Activated CD8-positive, alpha-beta memory T cell treated with anti-CD3 and anti-CD28 coated beads, Interleukin-2, amount 50 U/mL, for 1 hour (primary cell): ENCODE measurements around the gene CCDC116.
"Not testable (repeated sequence)": the region's sequence is repeated elsewhere in the genome, so short reads cannot be mapped to it uniquely, and the experiment has no call there.

Experiments
- DNase-seq: peaks from one replicate; pipeline ENCODE4 v3.0.0-alpha.2; 2020; ENCODE audit errors: extremely low read depth

Gene CCDC116

DNA sequence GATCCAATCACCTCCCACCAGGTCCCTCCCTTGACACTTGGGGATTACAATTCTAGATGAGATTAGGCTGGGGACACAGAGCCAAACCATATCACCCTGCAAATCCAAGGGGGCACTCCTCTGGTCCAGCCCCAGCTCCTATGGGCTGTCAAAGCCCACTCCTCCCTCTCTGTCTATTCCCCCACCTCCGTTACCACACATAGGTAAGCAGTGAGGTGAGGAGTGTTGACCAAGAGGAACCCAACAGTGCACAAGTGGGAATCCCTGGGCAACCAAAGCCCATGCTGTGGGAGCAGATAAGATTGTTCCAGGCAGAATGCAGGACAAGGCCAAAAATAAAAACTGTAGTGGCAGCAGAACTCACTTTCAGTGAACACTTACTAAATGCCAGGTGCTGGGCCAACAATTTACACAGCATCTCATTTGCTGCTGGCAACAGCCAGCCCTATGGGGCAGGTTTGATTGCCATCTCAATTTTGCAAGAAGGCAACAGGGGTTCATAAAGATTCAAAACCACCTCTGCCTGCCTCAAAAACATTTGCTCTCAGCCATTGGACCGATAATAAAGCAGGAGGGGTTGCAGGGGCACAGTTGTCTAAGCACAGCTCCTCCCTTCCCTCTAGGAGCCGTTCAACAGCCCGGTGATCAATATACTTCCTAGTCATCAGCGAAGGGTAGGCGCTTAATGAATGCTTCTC lies 18.4 kb downstream of the CCDC116 start:
- no peak for DNase-seq

DNA sequence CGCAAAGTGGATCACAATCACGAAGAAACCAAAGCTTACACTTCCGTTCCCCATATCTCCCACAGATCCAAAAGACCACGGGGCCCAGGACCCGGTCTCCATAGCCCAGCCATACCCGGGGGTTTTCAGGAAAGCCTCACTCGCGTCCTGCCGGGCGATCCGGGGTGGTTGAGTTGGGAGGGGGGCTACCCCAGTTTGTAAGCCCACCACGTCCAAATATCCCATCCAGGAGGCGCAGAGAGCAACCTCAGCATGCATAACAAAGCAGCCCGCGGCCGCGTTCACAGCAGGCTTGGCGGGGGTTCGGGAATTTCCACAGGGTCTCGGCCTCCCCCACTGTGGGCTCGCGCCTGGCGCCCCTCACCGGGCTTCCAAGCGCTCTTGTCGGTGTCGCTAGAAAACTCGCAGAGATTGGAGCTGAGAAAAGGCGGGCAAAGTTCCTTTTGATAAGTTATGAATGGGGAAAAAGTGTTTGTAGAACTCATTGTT lies 19.0 kb downstream of the CCDC116 start:
- DNase-seq = no peak

DNA sequence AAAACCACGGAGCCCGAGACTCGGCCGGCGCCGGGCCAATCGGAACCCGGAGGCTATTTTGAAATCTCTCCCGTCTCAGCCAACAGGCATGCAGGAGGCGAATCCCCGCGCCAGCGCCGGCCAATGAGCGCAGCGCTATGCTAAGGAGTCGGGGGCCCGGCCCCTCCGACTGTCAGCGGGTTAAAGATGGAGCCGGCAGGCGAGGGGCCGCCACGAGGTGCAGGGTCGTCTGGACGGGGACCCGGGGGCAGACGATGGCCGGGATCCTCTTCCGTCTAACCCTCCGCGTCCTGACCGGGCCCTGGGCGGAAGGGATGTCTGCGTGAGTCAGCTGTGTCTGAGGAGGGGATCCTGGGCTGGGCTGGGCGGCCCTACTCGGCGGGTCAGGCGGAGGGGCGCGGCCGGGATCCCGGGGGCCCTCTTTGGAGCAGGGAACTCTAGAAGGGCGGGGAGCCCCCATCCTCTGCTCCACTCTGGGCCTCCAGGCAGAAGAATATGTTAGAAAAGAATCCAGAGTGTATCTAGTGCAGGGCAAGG lies 19.5 kb downstream of the CCDC116 start:
- DNase-seq = no peak

DNA sequence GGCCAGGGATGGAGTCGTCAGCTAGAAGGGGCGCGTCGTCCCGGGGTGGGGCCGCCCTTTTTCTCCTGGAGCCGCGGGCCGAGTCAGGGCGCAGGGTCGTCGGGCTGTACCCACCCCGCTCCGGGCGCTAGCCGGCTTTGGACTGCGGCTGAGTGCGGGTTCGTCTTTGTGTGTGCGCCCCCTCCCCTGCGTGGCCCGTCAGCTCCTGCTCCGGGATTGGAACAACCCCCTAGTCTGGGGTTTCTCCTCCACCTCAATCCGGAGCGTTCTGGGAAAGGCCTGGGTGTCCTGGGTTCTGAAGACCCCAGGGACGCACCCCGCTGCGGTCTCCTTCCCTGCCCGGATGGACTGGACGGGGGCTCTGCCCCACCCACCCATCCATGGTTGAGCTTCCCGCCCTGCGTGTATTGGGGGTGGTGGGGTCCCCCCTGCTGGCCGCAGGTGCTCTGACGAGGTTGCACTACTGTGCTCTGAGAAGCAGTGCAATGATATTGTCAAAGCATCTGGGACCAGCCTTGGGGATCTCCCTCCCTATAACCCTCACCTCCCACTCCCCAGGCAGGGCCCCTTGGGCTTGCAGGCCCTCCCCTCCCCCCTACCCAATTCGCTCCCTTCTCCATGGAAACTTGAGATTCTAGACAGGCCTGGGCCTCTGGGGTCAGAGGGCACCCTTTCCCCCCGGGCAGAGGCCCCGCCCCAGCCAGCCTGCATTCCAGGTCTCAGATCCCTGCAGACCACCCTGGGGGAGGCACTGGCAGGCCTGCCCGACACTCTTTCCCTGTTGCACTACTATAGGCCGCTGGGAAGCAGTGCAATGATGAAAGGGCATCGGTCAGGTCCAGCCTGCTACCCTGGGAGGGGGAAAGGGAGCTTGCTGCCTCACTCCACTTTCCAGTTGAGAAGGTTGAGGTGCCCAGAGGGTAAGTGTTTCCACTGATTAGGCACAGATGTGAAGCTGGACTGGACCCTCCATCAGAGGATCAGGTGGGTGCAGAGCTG lies 20.3 kb downstream of the CCDC116 start:
- no peak for DNase-seq

DNA sequence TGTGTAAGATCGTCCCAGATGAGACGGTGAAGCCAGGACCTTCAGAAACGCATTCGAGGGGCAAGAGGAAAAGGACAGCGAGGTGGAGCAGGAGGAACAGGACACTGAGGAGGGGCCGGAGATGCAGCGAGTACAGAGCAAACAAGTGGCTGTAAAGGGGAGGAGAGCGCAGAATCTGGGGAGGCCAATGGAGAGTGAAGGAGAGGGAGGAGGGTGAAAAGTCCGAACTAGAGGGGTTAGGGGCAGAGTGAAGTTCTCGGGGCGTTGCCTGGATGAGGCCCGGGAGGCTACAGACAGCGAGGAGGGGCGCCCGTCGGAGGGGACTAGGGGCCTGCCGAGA lies 24.4 kb downstream of the CCDC116 start:
- no peak for DNase-seq

DNA sequence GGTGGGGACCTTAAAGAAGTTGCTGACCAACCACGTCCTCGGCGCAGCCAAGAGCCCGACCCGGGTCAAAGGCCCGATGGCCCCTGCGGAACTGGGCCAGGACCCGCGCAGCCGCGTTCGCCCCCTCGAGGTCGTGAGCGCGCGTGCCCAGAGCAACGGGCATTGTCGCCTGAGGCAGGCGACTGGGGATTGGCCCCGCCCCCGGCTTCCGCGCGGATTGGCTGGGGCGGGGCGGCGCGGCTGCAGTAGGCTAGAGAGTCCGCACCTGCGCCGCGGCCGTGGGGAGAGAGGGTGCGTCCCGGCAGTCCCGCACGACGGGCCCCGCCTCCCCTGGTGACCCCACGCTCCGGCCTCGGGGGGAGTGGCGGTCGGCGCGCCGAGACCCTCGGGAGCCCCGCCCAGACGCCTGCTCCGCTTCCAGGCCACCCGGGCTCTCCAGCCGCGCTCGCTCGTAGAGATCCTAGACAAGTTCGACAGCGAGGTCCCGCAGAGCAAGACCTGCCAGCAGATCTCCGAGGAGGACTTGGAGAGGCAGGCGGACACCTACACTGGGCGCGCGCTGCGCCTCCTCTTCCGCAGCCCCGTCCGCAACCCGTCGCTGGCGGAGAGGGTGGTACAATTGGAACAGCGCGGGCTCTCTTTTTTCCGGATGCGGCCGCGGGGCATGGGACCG lies 24.9 kb downstream of the CCDC116 start:
- no peak for DNase-seq

DNA sequence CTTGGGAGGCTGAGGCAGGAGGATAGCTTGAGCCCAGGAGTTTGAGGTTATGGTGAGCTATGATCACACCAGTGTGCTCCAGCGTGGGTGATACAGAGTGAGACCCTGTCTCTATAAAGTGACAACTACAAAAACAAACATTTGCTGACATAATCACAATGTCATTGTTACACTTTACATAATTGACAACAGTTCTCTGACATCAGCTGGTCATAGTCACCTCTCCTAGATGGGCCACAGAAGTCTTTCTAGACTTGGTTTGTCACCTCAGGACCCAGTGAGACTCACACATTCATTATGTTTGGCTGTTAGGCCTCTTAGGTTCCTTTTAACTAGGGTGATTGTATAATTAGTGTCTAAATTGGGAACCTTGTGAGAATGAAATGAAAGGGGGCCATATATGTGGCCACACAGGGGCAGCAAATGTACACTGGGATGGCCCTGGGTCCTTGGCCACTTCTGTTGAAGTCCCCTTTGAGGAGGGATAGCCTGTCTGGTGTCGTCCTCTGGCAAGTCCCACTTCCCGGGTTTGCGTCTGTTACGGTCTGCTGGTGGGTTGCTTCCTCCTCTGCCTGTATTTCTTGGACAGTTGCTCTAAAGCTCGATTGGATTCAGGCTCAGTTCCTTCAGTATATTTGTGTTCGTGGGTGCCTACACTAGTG lies 27.4 kb downstream of the CCDC116 start:
- no peak for DNase-seq

DNA sequence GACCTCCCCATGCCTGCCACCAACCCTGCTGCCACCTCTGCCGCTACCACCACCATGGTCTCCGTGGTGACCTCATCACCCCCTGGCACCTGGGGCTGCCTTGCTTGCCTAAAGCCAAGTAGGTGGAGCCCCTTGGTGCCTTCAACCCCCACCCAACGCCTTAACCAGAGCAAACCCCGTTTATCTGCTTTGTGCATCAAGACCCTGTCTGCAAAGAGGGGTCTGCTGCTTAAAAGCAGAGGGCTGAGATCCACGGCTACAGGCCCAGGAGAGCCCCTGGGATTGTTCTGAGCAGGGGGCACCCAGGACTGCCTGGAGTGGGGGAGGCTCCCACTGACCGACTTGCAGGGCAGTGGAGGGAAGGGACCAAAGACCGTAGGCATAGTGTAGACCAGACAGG lies 28.3 kb downstream of the CCDC116 start:
- no peak for DNase-seq

DNA sequence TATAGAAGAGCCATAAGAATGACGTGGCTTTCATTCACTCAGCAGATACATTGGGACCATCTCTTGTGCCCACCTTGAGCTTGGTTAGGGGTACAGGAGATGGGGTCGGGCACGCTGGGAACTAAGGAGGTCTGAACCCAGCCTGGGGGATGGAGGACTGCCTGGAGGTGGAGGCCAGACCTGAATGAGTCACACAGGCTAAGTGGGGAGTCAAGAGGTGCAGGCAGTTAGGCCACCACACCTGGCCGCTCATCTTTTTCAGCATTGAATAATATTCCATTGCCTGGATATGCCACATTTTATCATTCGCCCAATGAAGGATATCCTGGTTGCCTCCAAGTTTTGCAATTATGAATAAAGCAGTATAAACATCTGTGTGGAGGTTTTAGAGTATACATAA lies 29.4 kb downstream of the CCDC116 start:
- DNase-seq = no peak

DNA sequence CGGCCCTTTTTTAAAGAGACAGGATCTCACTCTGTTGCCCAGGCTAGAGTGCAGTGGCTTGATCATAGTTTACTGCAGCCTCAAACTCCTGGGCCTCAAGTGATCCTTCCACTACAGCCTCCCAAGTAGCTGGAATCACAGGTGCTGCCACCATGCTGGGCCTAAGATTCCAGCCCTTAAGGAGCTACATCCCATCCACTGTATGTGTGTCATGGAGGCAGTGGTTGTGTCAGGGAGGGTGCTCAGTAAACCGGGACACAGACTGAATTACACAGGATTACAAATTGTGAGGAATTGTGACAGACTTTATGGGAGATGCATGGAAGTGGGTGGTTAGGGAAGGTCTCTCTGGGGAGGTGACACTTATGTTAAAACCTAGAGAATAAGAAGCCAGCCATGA lies 31.2 kb downstream of the CCDC116 start:
- DNase-seq = no peak

DNA sequence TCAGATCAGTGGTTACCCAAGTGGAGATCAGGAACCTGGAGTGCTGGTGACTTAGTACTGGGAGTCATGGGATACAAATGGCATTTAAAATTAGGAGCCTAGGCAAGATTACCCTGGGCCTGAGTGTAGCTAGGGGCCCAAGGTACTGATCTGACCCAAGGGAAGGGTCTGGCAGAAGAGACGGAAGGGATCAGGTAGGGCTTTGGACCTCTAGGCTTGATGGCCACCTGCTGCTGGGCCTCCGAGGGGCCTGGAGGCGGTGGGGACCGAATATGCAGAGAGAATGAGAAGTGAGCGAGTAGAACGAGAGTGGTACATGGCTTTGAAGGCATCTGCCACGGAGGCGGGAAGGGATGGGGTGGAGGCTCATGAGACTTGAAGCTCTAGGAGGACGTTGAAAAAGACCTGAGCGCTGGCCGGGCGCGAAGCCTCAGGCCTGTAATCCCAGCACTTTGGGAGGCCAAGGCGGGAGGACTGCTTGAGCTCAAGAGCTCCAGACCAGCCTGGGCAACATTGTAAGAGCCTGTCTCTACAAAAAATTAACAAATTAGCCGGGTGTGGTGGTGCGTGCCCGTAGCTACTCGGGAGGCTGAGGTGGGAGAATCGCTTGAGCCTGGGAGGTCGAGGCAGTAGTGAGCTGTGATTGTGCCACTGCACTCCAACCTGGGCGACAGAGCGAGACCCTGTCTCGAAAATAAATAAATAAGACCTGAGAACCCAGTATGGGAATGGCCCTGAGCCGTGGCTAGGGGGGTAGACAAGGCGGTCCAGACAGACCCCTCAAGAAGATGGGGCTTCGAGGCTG lies 32.7 kb downstream of the CCDC116 start:
- no peak for DNase-seq

DNA sequence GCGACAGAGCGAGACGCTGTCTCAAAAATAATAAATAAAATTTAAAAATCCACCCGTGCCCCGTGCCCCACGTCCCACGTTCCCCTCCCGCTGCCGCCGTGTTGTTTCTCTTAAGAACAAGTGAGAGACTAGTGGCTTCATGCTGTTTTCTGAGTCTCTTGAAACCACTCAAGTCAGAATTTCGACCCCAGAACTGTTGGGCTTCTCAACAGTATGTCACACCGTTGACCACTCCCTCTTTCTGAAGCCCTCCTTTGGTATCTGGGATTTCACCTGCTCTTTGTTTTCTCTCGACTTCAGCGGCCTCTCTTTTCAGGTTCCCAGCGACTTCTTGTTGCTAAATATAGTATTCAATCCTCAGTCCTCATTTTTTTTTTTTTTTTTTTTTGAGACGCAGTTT lies 34.2 kb downstream of the CCDC116 start:
- no peak for DNase-seq

DNA sequence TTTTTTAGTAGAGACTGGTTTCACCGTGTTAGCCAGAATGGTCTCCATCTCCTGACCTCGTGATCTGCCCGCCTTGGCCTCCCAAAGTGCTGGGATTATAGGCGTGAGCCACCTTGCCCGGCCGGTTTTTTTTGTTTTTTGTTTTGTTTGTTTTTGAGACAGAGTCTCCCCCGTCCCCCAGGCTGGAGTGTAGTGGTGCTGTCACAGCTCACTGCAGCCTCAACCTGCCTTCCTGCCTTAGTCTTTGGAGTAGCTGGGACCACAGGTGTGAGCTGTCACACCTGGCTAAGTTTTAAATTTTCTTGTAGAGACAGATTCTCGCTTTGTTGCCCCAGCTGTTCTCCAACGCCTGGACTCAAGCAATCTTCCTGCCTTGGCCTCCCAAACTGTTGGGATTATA lies 36.5 kb downstream of the CCDC116 start:
- no peak for DNase-seq

DNA sequence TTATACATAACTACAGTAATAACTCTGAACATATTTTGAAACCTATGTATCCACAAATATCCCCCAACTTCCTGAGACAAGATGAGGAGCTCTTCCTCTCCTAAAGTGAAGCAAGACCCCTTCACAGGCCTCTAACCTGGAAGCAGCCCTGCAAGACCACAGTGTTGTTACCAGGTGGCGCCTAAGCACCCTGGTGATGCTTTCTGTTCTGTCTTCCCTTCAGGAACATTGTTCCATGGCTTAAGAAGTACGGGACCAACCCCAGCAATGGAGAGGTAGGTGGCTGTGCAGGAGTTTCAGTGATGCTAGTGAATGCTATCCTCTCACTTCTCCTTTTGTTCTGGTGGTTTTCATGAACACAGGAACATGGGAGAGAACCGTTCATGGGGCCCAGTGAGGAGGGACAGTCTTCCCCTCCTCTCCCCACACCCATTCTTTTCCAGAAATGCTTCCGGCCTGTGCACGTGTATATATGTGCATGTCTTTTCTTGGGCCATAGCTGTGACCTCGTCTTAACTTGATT lies 39.6 kb downstream of the CCDC116 start:
- DNase-seq = no peak

DNA sequence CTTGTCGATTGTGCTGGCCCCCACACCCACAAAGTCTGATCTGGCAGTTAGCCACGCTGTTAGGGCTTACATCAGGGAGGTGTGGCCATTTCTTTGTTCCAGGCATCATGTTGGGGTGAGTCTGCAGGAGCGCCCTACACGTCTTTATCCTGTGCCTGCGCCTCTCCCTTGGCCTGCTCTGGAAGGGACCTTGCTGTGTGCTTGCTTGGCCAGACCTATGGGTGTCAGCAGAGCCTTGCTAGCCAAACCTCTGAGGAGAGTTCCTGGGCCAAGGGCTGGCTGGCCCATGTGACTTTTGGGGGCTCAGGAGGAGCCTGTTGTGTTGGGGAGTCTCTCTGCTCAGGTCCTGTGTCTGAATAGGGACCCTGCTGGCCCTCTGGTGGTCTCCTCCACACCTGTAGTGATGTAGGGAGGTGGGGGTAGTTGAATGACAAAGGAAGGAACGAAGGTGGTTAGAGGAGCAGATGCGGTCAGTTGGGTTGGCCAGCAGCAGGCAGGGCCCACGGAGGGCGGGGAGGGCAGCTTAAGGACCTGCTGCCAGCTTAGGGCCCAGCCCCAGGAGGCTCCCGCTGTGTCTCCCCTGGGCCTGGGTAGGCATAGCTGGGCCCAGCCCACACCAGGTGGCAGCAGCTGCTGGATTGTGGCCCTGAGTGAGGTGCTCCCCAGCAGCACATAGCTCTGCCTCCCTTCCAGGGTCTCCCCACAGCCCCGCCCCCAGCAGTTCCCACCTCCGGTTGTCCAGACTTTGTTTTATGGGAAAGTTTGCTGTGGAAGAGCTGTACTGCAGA lies 41.2 kb downstream of the CCDC116 start:
- DNase-seq = no peak

DNA sequence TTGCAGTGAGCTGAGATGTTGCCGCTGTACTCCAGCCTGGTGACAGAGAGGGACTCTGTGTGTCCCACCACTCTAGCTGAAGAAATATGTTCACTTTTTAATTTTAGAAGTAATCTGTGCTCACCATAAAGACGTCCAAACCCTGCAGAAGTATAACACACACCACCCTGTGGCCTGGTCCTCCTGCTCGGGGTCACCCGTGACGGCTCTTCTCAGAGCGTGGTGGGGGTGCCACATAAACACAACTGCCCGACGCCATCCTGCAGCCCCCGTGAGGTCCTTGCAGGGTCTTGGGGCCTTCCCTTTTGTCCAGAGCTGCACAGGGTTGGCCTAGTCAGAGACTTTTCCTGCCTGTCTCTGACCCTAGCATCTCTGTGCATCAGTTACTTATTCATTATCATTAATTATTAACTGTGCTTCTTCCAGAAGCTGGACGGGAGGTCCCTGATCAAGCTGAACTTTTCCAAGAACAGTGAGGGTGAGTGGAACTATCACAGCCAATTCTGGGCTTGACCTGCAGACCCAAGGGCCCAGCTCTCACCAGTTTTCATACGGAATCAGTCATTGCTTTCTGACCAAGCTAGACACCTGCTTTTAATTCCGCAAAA lies 42.2 kb downstream of the CCDC116 start:
- DNase-seq = no peak

DNA sequence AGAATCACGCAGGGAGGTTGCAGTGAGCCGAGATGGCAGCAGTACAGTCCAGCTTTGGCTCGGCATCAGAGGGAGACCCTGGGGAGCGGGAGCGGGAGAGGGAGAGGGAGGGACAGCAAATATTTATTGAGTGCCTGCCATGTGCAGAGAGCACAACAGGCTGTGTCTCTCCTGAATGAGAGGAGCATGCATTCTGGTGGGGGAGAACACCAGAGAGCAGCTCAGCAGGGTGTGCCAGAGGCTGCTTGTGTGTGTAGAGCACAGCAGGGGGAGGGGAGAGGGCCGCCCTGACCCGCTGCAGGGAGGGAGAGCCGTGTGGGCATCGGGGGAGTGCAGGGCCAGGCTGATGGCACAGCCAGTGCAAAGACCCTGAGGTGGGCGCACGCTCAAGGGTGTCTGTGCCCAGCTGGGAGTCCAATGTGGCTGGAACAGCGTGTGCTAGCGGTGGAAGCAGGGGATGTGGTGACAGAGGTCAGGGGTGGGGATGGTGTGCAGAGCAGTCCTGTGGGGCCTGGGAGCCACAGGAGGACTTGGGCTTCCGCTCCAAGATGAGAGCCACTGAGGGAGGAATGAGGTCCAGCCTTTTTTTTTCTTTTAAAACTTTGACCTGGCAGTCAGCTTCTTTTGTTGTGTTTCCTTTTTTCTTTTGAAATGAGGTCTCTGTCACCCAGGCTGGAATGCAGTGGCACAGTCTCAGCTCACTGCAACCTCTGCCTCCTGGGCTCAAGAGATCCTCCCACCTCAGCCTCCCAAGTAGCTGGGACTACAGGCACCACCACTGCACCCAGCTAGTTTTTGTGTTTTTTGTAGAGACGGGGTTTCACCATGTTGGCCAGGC lies 45.3 kb downstream of the CCDC116 start:
- no peak for DNase-seq

DNA sequence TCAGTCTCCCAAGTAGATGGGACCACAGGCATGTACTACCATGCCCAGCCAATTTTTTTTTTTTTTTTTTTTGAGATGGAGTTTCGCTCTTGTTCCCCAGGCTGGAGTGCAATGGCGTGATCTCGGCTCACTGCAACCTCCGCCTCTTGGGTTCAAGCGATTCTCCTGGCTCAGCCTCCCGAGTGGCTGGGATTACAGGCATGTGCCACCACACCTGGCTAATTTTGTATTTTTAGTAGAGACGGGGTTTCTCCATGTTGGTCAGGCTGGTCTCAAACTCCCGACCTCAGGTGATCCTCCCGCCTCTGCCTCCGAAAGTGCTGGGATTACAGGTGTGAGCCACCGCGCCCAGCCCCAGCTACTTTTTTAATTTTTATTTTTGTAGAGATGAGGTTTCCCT lies 46.3 kb downstream of the CCDC116 start:
- not testable (repeated sequence) for DNase-seq
